UCSD-AML1 (cell line): ENCODE data around the gene PSMD2.
"Not testable (repeated sequence)": the region's sequence is repeated elsewhere in the genome, so short reads cannot be mapped to it uniquely, and the experiment has no call there.

Experiments
- DNase-seq: peaks from one replicate; lab custom pipeline; 2025; ENCODE audit not compliant: unreplicated experiment; lab: John Stamatoyannopoulos, UW

PSMD2 gene

DNA sequence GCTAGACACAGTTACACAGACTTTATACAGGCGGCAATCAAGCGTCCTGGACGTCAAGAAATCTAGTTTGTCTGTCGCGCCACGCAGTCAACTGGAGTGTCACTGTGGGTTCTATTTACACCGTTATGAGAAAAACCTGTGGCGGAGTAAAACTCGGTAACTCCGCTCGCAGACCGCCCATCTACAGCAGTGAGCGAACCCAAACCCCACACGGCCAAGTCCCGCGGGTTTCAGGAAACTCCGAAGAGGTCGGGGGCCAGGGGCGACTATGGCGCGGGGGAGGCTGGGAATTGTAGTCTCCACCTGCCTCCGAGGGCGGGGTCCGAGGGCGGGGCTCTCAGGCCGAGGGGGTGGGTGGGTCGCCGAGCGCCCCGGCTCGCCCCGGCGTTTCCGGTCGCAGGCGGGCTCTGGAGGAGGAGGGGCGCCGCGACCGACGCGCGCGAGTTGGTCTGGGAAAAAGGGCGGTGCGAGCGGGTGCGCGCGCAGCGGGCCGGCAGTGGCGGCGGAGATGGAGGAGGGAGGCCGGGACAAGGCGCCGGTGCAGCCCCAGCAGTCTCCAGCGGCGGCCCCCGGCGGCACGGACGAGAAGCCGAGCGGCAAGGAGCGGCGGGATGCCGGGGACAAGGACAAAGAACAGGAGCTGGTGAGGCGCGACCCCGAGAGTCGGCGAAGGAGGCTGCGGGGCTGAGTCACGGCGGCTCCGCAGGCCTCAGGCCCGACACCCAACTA lies at the start of gene PSMD2:
TSS of gene PSMD2 (plus strand) at position 483 of the 729 bp plus-strand sequence. CDS start at position 509, 26 bp downstream.
- DNase-seq, result peak; percentile 98

DNA sequence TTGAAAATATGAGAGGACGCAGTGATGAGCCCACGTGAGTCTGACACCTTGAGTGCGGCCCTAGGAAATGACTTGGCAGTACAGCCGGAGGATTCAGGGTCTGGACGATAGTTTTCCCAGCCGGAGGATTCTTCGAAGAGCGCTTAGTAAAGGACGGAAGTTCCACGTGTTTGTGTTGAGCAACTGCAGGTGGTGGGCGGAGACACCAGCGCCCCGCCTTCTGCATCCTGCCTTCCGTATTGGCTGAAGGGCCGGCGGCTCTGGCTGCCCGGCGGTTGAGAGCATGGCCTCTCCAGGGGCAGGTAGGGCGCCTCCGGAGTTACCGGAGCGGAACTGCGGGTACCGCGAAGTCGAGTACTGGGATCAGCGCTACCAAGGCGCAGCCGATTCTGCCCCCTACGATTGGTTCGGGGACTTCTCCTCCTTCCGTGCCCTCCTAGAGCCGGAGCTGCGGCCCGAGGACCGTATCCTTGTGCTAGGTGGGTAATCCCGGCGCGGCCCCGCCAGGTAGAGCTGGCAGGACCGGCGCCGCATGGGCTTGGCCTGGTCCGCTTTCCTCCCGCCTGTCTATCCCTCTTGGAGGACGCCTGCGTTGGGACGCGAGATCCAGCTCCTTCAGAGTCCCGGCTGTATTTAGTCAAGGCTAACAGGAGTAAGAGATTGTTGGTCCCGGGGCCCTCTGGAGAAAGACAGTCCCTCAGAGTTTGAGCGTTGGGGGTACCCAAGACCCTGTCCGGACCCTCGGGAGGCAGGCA lies 49.5 kb upstream of the PSMD2 start, which contains the start of gene EEF1AKMT4:
TSS of gene EEF1AKMT4 (plus strand) at position 261 of the 755 bp plus-strand sequence. CDS start at position 284, 23 bp downstream.
- DNase-seq, result peak; percentile 96

DNA sequence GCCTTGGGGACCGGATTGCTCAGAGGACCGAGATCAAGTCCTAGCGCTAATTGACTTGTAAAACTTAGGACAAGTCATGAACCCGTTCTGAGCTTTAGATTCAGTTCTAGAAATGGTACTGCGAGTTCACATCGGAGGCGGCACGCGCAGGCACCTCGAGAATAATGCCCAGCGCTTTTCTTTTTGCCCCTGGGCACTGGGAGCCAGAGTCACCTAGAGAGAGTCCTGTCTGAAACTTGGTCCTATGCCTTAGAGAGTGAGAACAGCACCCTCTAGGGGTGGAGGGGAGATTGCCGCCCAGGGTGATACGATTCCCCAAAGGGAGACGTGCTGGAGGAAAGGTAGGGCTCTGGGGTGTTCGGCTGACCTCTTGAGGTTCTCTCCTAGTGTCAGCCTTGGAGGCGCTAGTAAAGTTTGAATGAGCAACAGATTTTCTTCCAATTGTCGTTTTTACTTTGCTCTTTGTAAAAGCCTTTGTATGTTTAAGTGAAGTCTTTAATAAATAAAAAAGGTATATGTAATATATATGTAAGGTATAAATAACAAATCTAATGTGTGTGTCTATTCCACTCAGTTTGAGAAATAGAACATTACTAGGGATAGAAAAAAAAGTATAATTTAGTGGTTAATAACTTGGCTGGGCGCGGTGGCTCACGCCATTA lies 48.7 kb upstream of the PSMD2 start:
- peak; percentile 89 for DNase-seq

DNA sequence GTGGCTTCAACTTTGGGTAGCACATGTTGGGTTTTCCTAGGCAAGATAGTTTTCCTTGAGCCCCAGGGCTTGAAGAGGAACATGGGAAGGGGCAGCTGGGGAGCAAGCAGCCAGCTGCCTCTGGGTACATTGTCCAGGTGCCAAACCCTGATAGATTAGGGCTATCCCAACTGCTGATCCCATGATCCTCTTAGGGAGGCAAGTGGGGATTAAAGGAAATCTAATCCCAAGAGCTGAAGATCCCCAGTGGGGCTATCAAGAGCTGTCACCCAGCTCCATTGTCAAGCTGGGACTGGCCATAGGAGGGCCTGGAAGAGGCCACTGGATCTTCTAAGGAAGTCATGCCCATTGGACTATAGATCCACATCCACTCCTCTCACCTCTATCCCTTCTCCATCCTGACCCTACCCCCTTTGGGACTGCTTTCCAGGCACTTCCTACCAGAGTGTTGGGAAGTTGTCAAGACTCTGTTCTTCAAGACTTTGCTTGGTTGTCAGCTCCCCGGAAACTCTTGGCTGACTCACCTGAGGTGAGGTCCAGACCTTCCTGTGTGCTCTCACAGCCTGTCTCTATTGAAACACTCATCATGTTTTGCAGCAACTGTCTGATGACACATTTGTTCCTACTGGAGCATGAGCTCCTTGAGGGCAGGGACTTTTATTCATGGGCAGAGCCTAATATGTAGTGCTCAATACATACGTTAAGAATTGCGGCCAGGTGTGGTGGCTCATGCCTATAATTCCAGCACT lies 43.6 kb upstream of the PSMD2 start:
- DNase-seq, result no peak

DNA sequence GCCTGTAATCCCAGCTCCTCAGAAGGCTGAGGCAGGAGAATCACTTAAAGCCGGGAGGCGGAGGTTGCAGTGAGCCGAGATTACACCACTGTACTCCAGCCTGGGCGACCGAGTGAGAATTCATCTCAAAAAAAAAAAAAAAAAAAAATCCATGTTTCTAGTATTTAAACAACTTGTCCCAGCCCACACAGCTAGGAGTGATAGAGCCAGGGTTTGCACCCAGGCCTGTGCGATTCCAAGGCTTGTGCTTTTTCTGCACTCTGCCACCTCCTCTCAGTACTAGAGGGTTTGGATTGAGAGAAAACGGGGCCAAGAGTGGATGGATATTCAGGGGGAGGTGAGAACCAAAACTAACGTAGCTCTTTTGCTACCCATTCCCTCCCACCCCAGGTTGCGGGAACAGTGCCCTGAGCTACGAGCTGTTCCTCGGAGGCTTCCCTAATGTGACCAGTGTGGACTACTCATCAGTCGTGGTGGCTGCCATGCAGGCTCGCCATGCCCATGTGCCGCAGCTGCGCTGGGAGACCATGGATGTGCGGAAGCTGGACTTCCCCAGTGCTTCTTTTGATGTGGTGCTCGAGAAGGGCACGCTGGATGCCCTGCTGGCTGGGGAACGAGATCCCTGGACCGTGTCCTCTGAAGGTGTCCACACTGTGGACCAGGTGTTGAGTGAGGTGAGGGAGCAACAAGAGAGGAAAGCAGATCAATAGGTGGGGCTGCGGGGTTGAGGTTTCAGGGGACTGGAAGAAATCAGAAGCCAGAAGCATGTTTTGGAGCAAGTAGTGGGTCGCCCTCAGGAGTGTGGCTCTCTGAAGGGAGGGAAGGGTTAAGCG lies 41.7 kb upstream of the PSMD2 start:
- DNase-seq, result no peak

DNA sequence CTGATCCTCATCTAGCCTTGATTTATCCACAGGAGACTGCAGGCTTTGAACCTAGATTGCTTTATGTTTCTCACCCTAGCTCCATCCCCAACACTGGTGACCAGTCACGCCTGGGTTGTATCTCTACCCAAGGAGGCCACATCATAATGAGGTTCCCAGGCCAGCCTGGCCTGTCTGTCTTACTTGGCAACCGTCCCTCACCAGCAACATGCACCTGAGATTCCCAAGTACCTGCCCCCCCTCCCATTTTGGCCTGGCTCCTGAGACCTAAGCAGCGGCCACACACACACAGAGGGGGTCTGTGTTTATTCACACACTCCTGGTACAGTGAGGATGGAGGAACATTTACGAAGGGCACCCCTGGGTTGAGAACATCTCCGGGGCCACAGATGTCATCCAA lies 40.1 kb upstream of the PSMD2 start:
- no peak for DNase-seq

DNA sequence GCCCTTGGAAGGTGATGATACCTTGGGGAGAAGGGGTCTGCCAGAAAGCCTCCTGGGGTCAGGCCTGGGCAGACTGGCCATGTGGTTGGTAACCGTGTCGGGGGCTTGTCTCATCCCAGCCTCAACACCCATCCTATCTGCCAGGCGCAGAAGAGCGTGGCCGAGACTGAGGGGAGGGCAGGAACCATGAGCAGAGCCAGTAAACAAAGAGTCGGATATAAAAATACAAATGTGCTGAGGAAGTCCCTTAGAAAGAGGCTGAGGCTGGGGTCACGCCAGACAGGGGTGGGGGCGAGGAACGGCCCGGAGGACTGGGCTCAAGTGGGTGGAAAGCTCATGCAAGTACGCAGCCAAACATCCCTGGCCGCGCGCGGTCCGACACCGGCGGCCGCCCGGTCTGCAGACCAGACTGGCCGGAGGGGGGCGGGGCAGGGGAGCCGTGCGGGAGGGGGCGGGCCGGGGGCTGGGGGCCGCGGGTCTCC lies 39.6 kb upstream of the PSMD2 start:
- DNase-seq, result no peak

DNA sequence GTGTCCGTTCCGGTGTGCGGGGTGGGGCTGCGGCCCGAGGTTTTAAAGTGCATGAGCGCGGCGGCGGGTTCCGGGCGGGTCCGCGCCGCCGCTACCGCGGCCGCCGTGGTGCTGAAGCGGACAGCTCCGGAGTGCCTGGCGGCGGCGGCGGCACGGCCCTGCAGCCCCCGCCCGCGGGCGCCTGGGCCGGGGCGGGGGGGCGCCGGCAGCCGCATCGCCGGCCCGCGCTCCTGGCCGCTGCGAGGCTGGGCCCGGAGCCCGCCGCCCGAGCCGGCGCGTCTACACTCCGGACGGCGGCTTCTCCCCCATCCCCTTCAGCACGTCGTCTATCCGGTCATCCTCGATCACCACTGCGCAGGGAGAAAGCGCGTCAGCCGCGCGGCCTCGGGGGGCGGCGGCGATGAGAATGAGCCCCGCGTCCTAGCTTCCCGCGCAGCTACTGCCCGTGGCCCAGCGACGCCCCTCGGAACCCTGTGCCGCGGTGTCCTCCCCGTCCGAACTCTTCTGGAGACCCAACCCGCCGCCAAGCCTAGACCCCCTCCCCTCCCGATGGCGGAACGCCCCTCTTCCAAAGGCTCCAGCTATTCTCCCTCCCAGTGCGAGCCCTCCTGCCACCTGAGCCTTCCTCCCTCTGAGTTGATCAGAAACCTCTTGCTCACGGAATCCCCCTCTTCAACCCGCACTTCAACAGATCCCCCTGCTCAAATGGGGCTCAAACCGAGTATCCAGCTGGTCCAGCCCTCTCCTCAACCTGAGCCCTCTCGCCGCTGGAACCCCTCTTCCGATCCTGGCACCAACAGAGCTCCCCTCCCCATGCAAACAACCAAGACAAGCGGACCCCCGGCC lies 38.9 kb upstream of the PSMD2 start:
- DNase-seq, result no peak

DNA sequence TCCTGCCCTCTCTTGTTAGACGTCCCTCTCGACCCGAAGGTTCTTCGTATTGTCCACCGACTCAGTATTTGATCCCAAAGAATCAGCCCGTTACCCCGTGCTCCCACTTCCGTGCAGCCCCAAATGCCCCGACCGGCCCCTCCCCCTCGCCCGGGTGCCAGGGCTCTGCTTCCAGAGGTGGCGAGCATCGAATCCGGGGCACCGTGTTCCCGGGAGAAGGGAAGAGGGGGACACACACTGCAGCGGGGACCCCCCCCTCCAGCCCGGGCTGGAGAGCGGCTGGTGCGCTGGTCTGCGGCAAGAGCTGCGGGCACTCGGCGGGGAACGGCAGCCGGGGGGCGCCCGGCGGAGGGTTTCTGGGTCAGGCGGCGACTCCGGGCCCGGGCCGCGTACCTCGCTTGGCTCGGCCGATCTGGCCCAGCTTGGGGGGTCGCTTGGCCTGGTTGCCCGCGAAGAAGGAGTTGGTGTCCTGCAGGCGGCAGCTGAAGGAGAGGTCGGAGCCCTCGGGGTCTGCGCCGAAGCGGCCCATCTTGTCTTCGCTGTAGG lies 38.2 kb upstream of the PSMD2 start:
- no peak for DNase-seq

DNA sequence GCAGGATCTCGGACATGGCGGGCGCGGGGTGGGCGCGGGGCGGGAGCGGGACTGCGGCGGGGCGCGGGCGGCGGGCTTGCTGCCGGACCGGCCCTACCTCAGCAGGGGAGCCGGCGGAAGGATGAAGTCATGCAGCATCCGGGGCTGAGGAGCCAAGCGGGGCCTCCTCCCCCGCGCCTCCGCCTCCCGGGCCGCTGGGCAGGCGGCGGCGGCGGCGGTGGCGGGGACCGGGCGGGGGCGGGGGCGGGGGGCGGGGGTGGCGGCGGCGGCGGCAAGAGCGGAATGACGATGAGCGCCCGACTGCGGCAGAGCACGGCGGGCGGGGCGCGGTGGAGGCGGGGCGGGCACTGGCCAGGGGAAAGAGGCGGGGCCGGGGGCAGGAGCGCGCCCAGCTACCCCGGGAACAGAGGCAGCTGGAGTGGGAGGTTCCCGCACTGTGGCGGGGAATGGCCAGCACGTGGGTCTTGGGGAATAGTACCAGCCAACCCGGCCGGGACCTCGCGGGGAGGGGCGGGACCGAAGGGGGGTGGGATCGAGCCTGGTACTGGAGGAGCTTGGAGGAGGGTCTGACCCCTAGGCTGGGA lies 37.7 kb upstream of the PSMD2 start, which contains the start of gene CAMK2N2:
TSS of gene CAMK2N2 (minus strand) at position 284 of the 584 bp plus-strand sequence. CDS start at position 16, 268 bp downstream.
- peak; percentile 44 for DNase-seq

DNA sequence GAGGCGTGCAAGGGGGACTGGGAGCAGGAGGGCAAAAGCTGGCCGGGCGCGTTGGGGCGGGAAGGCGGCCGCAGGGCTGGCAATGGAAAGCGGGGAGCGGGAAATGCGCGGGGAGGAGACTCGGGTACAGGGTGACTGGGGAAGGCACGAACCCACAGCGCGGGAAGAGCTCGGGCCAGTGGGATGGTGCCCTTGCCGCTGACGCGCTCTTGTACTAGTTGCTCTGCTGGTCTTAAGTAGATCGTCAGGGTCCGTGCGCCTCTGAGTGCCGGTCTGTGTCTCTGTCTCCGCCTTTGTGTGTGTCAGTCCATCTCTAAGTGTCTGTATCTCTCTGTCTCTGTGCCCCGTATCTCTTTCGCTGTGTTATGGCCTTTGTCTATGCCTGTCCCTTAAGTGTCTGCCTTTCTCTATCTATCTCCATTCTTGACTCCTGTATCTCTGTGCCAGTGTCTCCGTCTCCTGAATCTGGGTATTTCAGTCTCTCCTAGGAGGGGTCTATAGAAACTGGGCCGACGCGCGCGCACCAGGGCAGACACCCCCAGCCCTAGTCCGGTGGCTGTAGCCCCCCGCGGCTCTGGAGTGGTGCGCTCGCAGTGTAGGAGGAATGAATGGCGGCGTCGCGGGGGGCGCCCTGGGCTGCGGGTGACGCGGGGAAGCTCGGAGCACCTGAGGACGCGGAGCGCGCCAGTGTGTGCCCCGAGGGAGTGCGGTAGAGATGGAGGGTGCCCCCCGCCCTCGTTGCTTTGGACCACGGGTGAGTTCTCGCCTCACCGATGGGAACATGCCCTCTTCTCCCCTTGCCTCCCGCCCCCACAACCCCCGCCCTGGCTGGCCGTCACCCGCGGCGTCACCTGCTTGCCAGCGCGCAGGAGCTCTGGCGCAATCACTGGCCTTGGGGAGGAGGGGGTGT lies 36.9 kb upstream of the PSMD2 start:
- DNase-seq, result no peak

DNA sequence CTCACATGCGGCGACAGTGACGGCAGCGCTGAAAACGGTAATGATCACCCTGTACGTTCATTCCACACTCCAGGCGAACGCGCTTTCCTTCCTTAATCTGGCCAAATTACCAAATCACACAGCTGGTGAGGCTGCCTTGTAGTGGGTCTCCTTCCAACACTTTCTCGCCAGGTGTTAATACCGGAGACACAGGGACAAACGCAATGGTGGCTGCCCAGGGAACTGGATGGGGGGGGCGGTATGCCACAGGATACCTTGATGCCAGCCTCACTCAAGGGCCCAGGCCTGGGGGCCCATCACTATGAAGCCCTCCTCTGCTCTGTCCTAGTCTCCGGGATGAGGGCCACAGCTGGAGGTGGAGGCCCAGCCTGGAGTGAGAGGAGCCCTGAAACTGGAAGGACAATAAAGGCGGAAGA lies 36.3 kb upstream of the PSMD2 start:
- DNase-seq, result no peak

DNA sequence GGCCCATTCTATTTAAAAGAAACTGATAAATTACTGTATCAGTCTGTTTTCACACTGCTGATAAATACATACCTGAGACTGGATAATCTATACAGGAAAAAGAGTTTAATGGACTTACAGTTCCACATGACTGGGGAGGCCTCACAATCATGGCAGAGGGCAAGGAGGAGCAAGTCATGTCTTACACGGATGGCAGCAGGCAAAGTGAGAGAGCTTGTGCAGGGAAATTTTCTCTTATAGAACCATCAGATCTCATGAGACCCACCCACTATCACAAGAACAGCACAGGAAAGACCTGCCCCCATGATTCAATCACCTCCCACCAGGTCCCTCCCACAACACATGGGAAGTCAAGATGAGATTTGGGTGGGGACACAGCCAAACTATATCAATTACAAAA lies 31.8 kb upstream of the PSMD2 start:
- not testable (repeated sequence) for DNase-seq

DNA sequence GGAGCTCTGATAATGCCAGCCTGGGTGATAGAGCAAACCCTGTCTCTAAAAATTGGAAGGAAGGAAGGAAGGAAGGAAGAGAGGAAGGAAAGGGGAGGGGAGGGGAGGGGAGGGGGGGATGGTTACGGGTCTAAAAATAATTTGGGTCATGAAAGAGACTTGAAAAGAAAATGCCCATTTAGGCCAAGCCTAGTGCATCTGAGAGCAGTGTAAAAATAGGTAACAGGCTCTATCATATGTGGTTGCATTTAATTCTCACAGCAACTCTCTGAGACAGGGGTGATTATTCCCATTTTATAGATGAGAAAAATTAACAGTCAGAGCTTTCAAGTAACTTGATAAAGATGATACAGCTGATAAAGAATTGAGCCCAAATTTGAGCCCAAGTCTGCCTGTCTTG lies 26.8 kb upstream of the PSMD2 start:
- DNase-seq, result no peak

DNA sequence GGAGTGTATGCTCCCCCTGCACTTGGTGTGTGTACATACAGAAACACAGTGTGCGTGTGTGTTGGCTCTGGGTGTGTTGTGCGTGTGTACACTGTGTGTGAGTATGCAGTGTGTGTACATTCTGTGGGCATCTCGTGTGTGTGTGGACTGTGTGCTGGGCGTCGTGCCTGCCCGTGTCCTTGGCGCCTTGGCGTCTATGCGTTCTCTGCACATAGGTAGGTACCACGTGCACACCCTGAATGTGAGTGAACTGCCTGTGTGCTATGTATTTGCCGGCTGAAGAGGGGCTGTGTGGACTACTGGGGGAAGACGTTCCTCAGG lies 23.7 kb upstream of the PSMD2 start:
- no peak for DNase-seq

DNA sequence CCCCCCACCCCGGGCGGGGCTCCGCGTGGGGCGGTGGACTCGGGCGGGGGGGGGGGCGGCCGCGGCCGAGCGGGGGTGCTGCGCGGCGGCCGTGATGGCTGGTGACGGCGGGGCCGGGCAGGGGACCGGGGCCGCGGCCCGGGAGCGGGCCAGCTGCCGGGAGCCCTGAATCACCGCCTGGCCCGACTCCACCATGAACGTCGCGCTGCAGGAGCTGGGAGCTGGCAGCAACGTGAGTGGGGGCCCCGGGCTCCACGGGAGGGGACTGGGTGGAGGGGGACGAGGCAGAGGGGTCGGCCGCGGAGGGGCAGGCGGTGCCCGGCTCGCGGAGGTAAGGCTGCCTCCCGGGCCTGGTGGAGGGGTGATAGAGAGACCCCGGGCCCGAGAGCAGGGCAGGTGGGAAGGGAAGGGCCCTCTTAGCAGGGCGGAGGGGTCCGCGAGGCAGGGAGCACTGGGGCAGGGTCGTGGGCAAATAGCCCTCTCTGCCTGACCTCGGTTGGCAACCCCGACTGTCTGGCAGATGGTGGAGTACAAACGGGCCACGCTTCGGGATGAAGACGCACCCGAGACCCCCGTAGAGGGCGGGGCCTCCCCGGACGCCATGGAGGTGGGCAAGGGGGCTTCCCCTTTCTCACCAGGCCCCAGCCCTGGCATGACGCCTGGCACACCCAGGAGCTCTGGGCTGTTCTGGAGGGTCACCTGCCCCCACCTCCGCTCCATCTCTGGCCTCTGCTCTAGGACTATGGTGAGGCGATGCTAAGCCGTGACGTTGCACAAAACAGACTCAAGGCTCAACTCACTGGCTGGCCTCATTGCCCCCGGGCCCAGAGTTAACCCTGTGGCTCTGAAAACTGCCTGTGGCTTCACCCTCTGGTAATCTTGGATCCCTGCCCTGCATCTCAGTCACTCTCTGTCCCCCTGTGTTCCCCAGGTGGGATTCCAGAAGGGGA lies 22.8 kb upstream of the PSMD2 start, which contains the start of gene ECE2:
TSS of gene ECE2 (plus strand) at position 62 of the 950 bp plus-strand sequence. CDS start at position 194, 132 bp downstream.
- no peak for DNase-seq
